ENCODE data around the gene ANO9.
"Not testable (repeated sequence)": the region's sequence is repeated elsewhere in the genome, so short reads cannot be mapped to it uniquely, and the experiment has no call there.

ANO9 gene

GRCh38 chr11:451738-452137 is 9.9 kb upstream of the ANO9 start:
- DNase-seq (ENCODE audit: low spot score), result no peak

GRCh38 chr11:450809-451451 is 9.1 kb upstream of the ANO9 start:
- peak; percentile 77 for DNase-seq (ENCODE audit: low spot score)

- DNase-seq (ENCODE audit: low spot score), result peak; percentile 91
Measured at GRCh38 chr11:449889-450808, 8.3 kb upstream of the ANO9 start, which contains the start of gene PTDSS2. PTDSS2 (plus strand) TSS chr11:450279; CDS start chr11:450456, 177 bp downstream.

- peak; percentile 92 for DNase-seq (ENCODE audit: low spot score)
Measured at GRCh38 chr11:447923-448731, 6.3 kb upstream of the ANO9 start.

GRCh38 chr11:446891-447290 is 5.1 kb upstream of the ANO9 start:
- no peak for DNase-seq (ENCODE audit: low spot score)

- DNase-seq (ENCODE audit: low spot score), result no peak
Measured at GRCh38 chr11:445765-446588, 4.2 kb upstream of the ANO9 start.

GRCh38 chr11:444396-445144 is 2.8 kb upstream of the ANO9 start:
- no peak for DNase-seq (ENCODE audit: low spot score)

GRCh38 chr11:443542-444199 is 1.9 kb upstream of the ANO9 start:
- DNase-seq (ENCODE audit: low spot score), result no peak

- DNase-seq (ENCODE audit: low spot score), result no peak
Measured at GRCh38 chr11:442611-443081, 835 bp upstream of the ANO9 start.

- DNase-seq (ENCODE audit: low spot score), result no peak
Measured at GRCh38 chr11:441043-441417, 781 bp downstream of the ANO9 start.

GRCh38 chr11:440065-441042 is 1.5 kb downstream of the ANO9 start:
- DNase-seq (ENCODE audit: low spot score), result no peak

- DNase-seq (ENCODE audit: low spot score), result no peak
Measured at GRCh38 chr11:439315-440064, 2.3 kb downstream of the ANO9 start.

GRCh38 chr11:438101-438844 is 3.5 kb downstream of the ANO9 start:
- no peak for DNase-seq (ENCODE audit: low spot score)

- DNase-seq (ENCODE audit: low spot score), result no peak
Measured at GRCh38 chr11:437228-437870, 4.5 kb downstream of the ANO9 start.

- DNase-seq (ENCODE audit: low spot score), result not testable (repeated sequence)
Measured at GRCh38 chr11:434999-435740, 6.6 kb downstream of the ANO9 start.

- DNase-seq (ENCODE audit: low spot score), result no peak
Measured at GRCh38 chr11:434496-434895, 7.3 kb downstream of the ANO9 start.
